22Rv1 (cell line): ENCODE results near the gene SCART1.

Experiments used
- H3K27ac ChIP-seq: fragments of 450-650 bp; 2 replicates; pipeline ENCODE4 v1.5.1; 2017
- CTCF ChIP-seq: fragments of 450-650 bp; IDR thresholded peaks from 2 replicates; pipeline ENCODE4 v1.5.1; 2017; ENCODE audit warnings: mild to moderate bottlenecking
- ZFX ChIP-seq: fragments of 450-650 bp; IDR thresholded peaks from 2 replicates; pipeline ENCODE4 v1.6.1; 2017; ENCODE audit warnings: antibody characterized with exemption, borderline replicate concordance

SCART1 gene

GRCh38 chr10:133456041-133456951 is 2.6 kb downstream of the SCART1 start:
- H3K27ac ChIP-seq, result no peak overlapping the region
- TF ChIP-seq ZFX (no peak), CTCF (no peak)

- TF ChIP-seq CTCF (no peak), ZFX (no peak)
- no peak overlapping the region for H3K27ac ChIP-seq
These were observed 3.5 kb downstream of the SCART1 start for GRCh38 chr10:133457100-133457841.

- TF ChIP-seq ZFX, result no peak
- TF ChIP-seq CTCF, result no peak
- no peak overlapping the region for H3K27ac ChIP-seq
These were observed 4.4 kb downstream of the SCART1 start for GRCh38 chr10:133458021-133458709.

GRCh38 chr10:133458710-133459453 is 5.1 kb downstream of the SCART1 start:
- TF ChIP-seq ZFX (no peak), CTCF (no peak)
- no peak overlapping the region for H3K27ac ChIP-seq

GRCh38 chr10:133459454-133460207 is 5.9 kb downstream of the SCART1 start:
- no peak for TF ChIP-seq CTCF
- TF ChIP-seq ZFX, result no peak
- H3K27ac ChIP-seq, result no peak overlapping the region

- no peak overlapping the region for H3K27ac ChIP-seq
These were observed 6.5 kb downstream of the SCART1 start for GRCh38 chr10:133460208-133460769.

More at GRCh38 chr10:133460208-133460769, 6.5 kb downstream of the SCART1 start:
- TF ChIP-seq CTCF, result no peak
- TF ChIP-seq ZFX, result no peak
